Activated B cell treated with CpG ODN at 0.5 μM for 24 hours (primary cell): ENCODE data around the gene ZMYND19. TPM values are rescaled to one million over a fixed set of nuclear protein-coding genes. Genes with fewer than 3 reads are reported as not detected.
A peak's percentile ranks its signal among the peaks of the same experiment; 100 is the strongest.

Experiments
- ATAC-seq: fragments of 200-7000 bp; cut with Tn5 transposase; one replicate; pipeline ENCODE4 v1.10.0; 2021; ENCODE audit warnings: low read depth, mild to moderate bottlenecking, moderate library complexity
- CTCF ChIA-PET: fragments of 350-600 bp; sonication (Branson Sonifier 250); formaldehyde crosslinking; loops from one replicate; lab custom pipeline; 2021; ENCODE audit warnings: antibody characterized with exemption; lab: Charles Lee
- POLR2A ChIA-PET: fragments of 350-600 bp; sonication (Branson Sonifier 250); formaldehyde crosslinking; loops from one replicate; lab custom pipeline; 2021; ENCODE audit warnings: antibody characterized with exemption; lab: Charles Lee
- DNase-seq: peaks from one replicate; pipeline ENCODE4 v3.0.0; 2022
- H3K27ac Mint-ChIP-seq: one replicate; pipeline ENCODE4 v1.8.0; 2020; ENCODE audit warnings: mixed read lengths
- H3K27me3 Mint-ChIP-seq: one replicate; pipeline ENCODE4 v1.8.0; 2021; ENCODE audit warnings: mixed read lengths
- H3K36me3 Mint-ChIP-seq: one replicate; pipeline ENCODE4 v1.8.0; 2021; ENCODE audit warnings: low read depth, mixed read lengths
- H3K4me1 Mint-ChIP-seq: one replicate; pipeline ENCODE4 v1.8.0; 2021; ENCODE audit warnings: mixed read lengths
- H3K4me3 Mint-ChIP-seq: one replicate; pipeline ENCODE4 v1.8.0; 2020; ENCODE audit warnings: mild to moderate bottlenecking, mixed read lengths
- H3K9me3 Mint-ChIP-seq: one replicate; pipeline ENCODE4 v1.8.0; 2020; ENCODE audit warnings: mixed read lengths
- intact Hi-C: fragments of 100-400 bp; cut with micrococcal nuclease; formaldehyde crosslinking; loops from one replicate; pipeline ENCODE4 v1.15.1; 2024
- total RNA-seq: library from RNA; stranded (reverse); gene quantifications from 2 replicates; pipeline ENCODE4 v1.2.3, GENCODE V29; 2022
- TF ChIP-seq, protein P1 (sequence below): fragments of 200-600 bp; IDR thresholded peaks from one replicate; pipeline ENCODE4 v1.8.0; 2022; ENCODE audit warnings: antibody characterized with exemption, mild to moderate bottlenecking

The ZMYND19 gene
- total RNA-seq, 1 donor from 2014 or later = 21.9 TPM

DNA sequence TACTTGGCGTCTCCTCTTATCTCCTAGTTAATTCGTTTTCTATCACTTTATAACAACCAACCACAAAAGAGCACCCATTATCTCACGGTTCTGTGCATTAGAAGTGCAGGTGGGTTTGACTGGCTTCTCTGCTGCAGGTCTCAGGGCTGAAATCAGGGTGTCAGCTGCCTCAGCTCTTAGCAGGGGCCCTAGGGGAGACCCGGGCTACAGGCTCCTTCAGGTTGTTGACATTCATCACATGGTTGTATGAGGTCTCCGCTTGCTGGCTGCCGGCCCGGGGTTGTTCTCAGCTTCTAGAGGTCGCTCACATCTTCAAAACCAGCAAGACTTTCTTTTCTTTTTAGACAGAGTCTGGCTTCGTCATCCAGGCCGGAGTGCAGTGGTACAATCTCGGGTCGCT lies 2.9 kb upstream of the ZMYND19 start:
- TF ChIP-seq, protein P1, sequence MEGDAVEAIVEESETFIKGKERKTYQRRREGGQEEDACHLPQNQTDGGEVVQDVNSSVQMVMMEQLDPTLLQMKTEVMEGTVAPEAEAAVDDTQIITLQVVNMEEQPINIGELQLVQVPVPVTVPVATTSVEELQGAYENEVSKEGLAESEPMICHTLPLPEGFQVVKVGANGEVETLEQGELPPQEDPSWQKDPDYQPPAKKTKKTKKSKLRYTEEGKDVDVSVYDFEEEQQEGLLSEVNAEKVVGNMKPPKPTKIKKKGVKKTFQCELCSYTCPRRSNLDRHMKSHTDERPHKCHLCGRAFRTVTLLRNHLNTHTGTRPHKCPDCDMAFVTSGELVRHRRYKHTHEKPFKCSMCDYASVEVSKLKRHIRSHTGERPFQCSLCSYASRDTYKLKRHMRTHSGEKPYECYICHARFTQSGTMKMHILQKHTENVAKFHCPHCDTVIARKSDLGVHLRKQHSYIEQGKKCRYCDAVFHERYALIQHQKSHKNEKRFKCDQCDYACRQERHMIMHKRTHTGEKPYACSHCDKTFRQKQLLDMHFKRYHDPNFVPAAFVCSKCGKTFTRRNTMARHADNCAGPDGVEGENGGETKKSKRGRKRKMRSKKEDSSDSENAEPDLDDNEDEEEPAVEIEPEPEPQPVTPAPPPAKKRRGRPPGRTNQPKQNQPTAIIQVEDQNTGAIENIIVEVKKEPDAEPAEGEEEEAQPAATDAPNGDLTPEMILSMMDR = no peak
- Mint-ChIP-seq H3K4me1 (peaks cover 6% of the 10 kb centered on the region), H3K36me3 (peaks cover 4% of the 10 kb centered on the region), H3K4me3 (no peak overlapping the region), H3K27ac (no peak overlapping the region), H3K9me3 (no peaks in the 10 kb centered on the region), H3K27me3 (peaks cover 1% of the 10 kb centered on the region)
- ChIA-PET CTCF (no interaction called here), POLR2A (interaction anchor here (1.3 to 1.7 kb wide), 2 partner anchors 10 to 12 kb away, joined by 5 to 11 read pairs; partner anchors contain the start of gene ARRDC1)
- intact Hi-C loops = loop anchor here (5.0 kb wide), 1 partner anchor 41 kb away; the partner anchor contains the start of genes MRPL41 and PNPLA7
- DNase-seq = no peak
- no peak for ATAC-seq

DNA sequence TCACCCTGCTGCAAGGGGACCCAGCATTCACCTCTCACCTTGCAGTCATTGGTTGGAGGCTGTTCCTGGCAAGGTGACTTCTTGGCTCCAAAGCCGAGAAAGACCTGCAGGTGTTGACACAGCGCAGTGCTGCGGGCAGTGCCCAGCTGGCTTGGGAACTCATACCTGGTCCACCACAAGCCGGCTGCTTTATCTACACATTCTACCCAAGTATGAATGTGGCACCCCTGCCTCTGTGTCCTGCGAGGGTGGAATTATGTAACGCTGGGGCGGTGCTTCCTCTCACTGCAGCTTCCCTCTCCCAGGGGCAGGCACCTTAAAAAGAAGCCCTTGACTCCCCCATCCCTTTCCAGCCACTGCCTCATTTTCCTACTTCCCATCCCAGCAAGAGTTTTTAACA lies 2.5 kb upstream of the ZMYND19 start:
- Mint-ChIP-seq H3K4me1 (peaks cover 6% of the 10 kb centered on the region), H3K9me3 (no peaks in the 10 kb centered on the region), H3K27me3 (peaks cover 1% of the 10 kb centered on the region), H3K36me3 (peaks cover 9% of the 10 kb centered on the region), H3K4me3 (no peak overlapping the region), H3K27ac (no peak overlapping the region)
- ATAC-seq (no peak), DNase-seq (no peak)
- ChIA-PET POLR2A (interaction anchor here (1.3 to 1.7 kb wide), 2 partner anchors 10 to 13 kb away, joined by 5 to 11 read pairs; partner anchors contain the start of gene ARRDC1), CTCF (no interaction called here)
- TF ChIP-seq, protein P1 = no peak
- intact Hi-C loops = loop anchor here (5.0 kb wide), 1 partner anchor 40 kb away; the partner anchor contains the start of genes MRPL41 and PNPLA7

DNA sequence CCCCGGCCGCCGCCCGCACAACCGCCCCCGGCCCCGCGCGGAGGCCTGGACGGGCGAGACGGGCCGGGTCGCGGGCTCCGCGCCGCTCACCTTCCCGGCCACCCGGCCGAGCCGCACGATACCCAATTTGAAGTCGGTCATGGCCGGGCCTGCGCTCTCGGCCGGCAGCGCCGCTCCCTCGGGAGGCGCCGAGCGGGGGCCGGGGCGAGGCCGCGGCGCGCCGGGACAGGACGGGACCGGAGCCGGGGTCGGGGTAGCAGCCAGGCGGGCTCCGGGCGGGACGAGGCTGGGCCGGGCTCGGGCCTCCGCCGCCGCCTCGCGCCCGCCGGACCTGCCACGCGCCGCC lies 216 bp downstream of the ZMYND19 start:
- H3K27me3 Mint-ChIP-seq = peaks cover 1% of the 10 kb centered on the region

DNA sequence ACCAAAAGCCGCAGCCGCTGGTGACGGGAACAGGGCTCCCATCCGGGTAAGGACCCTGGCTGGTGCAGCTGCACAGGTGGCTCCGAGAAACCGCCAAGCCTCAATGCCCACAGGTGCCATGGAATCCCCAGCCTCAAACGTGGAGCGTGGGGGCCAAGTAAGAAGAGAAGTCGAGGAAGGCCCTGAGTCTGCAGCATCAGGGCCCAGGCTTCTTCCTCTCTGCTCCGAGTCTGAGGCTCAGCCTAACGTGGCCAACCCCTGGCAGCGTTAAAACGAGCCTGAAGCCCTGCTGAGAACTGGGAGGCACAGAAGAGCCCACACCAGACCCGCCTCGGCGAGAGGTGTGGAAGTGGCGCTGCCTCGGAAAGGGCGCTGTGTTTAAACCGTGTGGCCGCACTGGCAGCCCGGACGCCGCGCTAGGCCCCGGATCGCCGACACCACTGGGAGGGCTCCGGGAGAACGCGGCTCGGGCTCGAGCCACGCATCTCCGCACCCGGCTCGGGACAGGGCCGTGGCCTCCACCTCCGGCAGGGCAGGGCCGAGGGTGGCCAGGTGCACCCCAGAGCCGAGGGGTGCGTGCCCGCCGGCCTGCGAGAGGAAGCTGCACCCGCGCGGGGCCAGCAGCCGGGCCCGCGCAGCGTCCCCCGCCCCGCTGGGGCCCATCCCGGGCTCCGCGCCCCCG lies 730 bp downstream of the ZMYND19 start:
- H3K36me3 Mint-ChIP-seq = peaks cover 33% of the 10 kb centered on the region
- POLR2A ChIA-PET = no interaction called here
- ATAC-seq (no peak), DNase-seq (peak; percentile 34)
- intact Hi-C loops = loop anchor here (1.0 to 5.0 kb wide), 2 partner anchors 16 to 37 kb away; partner anchors contain the start of genes ARRDC1, MRPL41 and PNPLA7
- H3K4me1 Mint-ChIP-seq = peaks cover 6% of the 10 kb centered on the region
- TF ChIP-seq, protein P1 = no peak
- H3K9me3 Mint-ChIP-seq = no peaks in the 10 kb centered on the region
- peak overlapping the region; percentile 79 for H3K4me3 Mint-ChIP-seq
- H3K27ac Mint-ChIP-seq = peak overlapping the region; percentile 46
- CTCF ChIA-PET = interaction anchor here (1.3 kb wide), 1 partner anchor 10 kb away, joined by 6 read pairs; the partner anchor contains the start of gene DPH7
- H3K27me3 Mint-ChIP-seq = peaks cover 1% of the 10 kb centered on the region

More for the DNA sequence above, 216 bp downstream of the ZMYND19 start:
- no peaks in the 10 kb centered on the region for H3K9me3 Mint-ChIP-seq
- ATAC-seq = no peak
- no peak overlapping the region for H3K27ac Mint-ChIP-seq
- TF ChIP-seq, protein P1 = no peak
- intact Hi-C loops = loop anchor here (1.0 to 5.0 kb wide), 2 partner anchors 15 to 38 kb away; partner anchors contain the start of genes ARRDC1, MRPL41 and PNPLA7
- ChIA-PET POLR2A (interaction anchor here (0.8 to 1.6 kb wide), 7 partner anchors 11 to 38 kb away, joined by 3 to 9 read pairs (median 6); partner anchors contain the start of genes ARRDC1, EHMT1 and MRPL41), CTCF (interaction anchor here (1.8 kb wide), 1 partner anchor 11 kb away, joined by 5 read pairs; the partner anchor contains the start of gene DPH7)
- peaks cover 33% of the 10 kb centered on the region for H3K36me3 Mint-ChIP-seq
- no peak for DNase-seq
- H3K4me1 Mint-ChIP-seq = peaks cover 6% of the 10 kb centered on the region
- H3K4me3 Mint-ChIP-seq = no peak overlapping the region

DNA sequence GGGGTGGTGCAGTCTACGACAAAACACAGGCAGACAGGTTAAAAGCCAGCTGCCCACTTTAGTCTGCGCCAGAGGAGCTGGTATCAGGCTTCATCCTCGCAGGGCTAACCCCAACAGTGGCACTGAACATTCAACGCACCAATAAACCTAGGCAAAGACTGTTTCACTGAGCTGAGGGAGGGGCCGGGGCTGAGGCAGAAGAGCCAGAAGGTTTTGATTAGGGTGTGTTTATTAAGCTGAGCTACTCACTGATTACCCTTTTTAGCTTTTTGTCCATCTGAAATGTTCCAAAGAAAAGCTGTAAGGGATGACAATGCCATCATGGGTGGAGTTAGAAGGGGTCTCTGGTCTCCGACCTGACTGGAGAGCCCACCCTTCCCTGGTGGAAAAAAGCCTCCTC lies 1.4 kb downstream of the ZMYND19 start:
- ATAC-seq (no peak), DNase-seq (no peak)
- TF ChIP-seq, protein P1 = no peak
- peaks cover 37% of the 10 kb centered on the region for H3K36me3 Mint-ChIP-seq
- peaks cover 6% of the 10 kb centered on the region for H3K4me1 Mint-ChIP-seq
- no peaks in the 10 kb centered on the region for H3K9me3 Mint-ChIP-seq
- ChIA-PET CTCF (interaction anchor here (1.3 kb wide), 1 partner anchor 10 kb away, joined by 6 read pairs; the partner anchor contains the start of gene DPH7), POLR2A (no interaction called here)
- peaks cover 1% of the 10 kb centered on the region for H3K27me3 Mint-ChIP-seq
- intact Hi-C loops = no loop called here
- H3K27ac Mint-ChIP-seq = no peak overlapping the region
- H3K4me3 Mint-ChIP-seq = peak overlapping the region; percentile 19
